Keratinocyte (primary cell): ENCODE measurements around the gene KLHL33. TPM values are rescaled to one million over a fixed set of nuclear protein-coding genes. Genes with fewer than 3 reads are reported as not detected.

Experiments used
- DNase-seq: peaks from one replicate; pipeline ENCODE4 v3.0.0-alpha.2; 2011; ENCODE audit warnings: low read depth, missing footprints, low spot score
- FAIRE-seq: peaks from 2 replicates; lab custom pipeline; 2011; peaks lifted over from hg19 to GRCh38; lab: Jason Lieb, UNC
- H2AFZ ChIP-seq: 2 replicates; pipeline ENCODE4 v1.6.0; 2012; ENCODE audit warnings: low read length, control low read depth, inconsistent platforms; ENCODE audit not compliant: control insufficient read depth
- H3K27ac ChIP-seq: 2 replicates; pipeline ENCODE4 v1.5.1; 2011; ENCODE audit warnings: low read length; ENCODE audit not compliant: control insufficient read depth, insufficient read depth
- H3K27me3 ChIP-seq: 3 replicates; pipeline ENCODE4 v1.6.0; 2011; ENCODE audit warnings: low read length; ENCODE audit not compliant: control insufficient read depth, insufficient read depth; ENCODE audit errors: extremely low read depth
- H3K36me3 ChIP-seq, 2 experiments: 2 replicates in 1 of 2; 3 replicates in 1 of 2; pipeline ENCODE4 v1.5.1; 2011; ENCODE audit warnings: low read length in 2 of 2, mild to moderate bottlenecking in 1 of 2; ENCODE audit not compliant: control insufficient read depth in 2 of 2, insufficient read depth in 2 of 2; ENCODE audit errors: extremely low read depth in 1 of 2
- H3K4me1 ChIP-seq: 3 replicates; pipeline ENCODE4 v1.5.1; 2011; ENCODE audit warnings: low read length; ENCODE audit not compliant: control insufficient read depth, insufficient read depth; ENCODE audit errors: extremely low read depth
- H3K4me2 ChIP-seq: 3 replicates; pipeline ENCODE4 v1.6.0; 2011; ENCODE audit warnings: low read depth, low read length; ENCODE audit not compliant: control insufficient read depth, insufficient read depth; ENCODE audit errors: extremely low read depth
- H3K4me3 ChIP-seq, 3 experiments: fragments of 200-600 bp in 1 of 3; sonication (generic) in 1 of 3; 2 replicates in 2 of 3; 3 replicates in 1 of 3; pipeline ENCODE4 v1.5.1; 2011 to 2016; ENCODE audit warnings: low read length in 3 of 3, mild to moderate bottlenecking in 3 of 3, control low read depth in 2 of 3, inconsistent platforms in 1 of 3, low read depth in 1 of 3, mixed read lengths in 1 of 3, mixed run types in 1 of 3, moderate library complexity in 1 of 3; ENCODE audit not compliant: control insufficient read depth in 2 of 3, insufficient read depth in 2 of 3; ENCODE audit errors: extremely low read depth in 1 of 3
- H3K79me2 ChIP-seq: 2 replicates; pipeline ENCODE4 v1.6.0; 2012; ENCODE audit warnings: low read length; ENCODE audit not compliant: control insufficient read depth, insufficient read depth
- H3K9ac ChIP-seq: 3 replicates; pipeline ENCODE4 v1.6.0; 2011; ENCODE audit warnings: low read length; ENCODE audit not compliant: control insufficient read depth, insufficient read depth; ENCODE audit errors: extremely low read depth
- H3K9me1 ChIP-seq: 3 replicates; pipeline ENCODE4 v1.6.0; 2011; ENCODE audit warnings: low read length; ENCODE audit not compliant: control insufficient read depth, insufficient read depth; ENCODE audit errors: extremely low read depth
- H3K9me3 ChIP-seq: 2 replicates; pipeline ENCODE4 v1.5.1; 2012; ENCODE audit warnings: low read depth, low read length; ENCODE audit not compliant: control insufficient read depth
- H4K20me1 ChIP-seq: 3 replicates; pipeline ENCODE4 v1.6.0; 2011; ENCODE audit warnings: low read length; ENCODE audit not compliant: control insufficient read depth, insufficient read depth; ENCODE audit errors: extremely low read depth
- CTCF ChIP-seq, 3 experiments: IDR thresholded peaks in 1 of 3; conservative IDR thresholded peaks in 1 of 3; optimal IDR thresholded peaks in 1 of 3; 2 replicates in 2 of 3; 3 replicates in 1 of 3; pipeline versions ENCODE3 to v1.5.1; 2011; ENCODE audit warnings: low read length in 3 of 3, mild to moderate bottlenecking in 3 of 3, moderate library complexity in 2 of 3, control low read depth in 1 of 3, inconsistent platforms in 1 of 3; ENCODE audit not compliant: insufficient read depth in 2 of 3; ENCODE audit errors: extremely low read depth in 1 of 3
- EZH2 ChIP-seq: IDR thresholded peaks from one replicate; pipeline ENCODE4 v1.6.1; 2012; ENCODE audit warnings: inconsistent platforms, mild to moderate bottlenecking, low read length, moderate library complexity
- dilution Hi-C: fragments of 300-500 bp; cut with MboI; formaldehyde crosslinking; loops from one replicate; pipeline ENCODE4 v1.7.0; 2020; ENCODE audit warnings: low sequenced_read_pairs; ENCODE audit not compliant: extremely low pct_ligation_motif_present
- polyA plus RNA-seq, 5 experiments: library from polyadenylated mRNA; depleted of rRNA in 3 of 5; stranded (reverse) in 3 of 5; stranded (forward) in 1 of 5; unstranded in 1 of 5; fragments of >200 nt; gene quantifications; 1 replicate in 1 of 5; 2 replicates in 3 of 5; 3 replicates in 1 of 5; pipeline versions ENCODE4 v1.2.1 to v1.2.3, GENCODE V29; 2011 to 2012; ENCODE audit warnings: missing spikeins in 2 of 5, low read depth in 1 of 5, low replicate concordance in 1 of 5

The KLHL33 gene
- polyA plus RNA-seq, 1 donor (not counting 4 experiments of a cell fraction or from before 2014, with no cell fraction given), result not detected

DNA sequence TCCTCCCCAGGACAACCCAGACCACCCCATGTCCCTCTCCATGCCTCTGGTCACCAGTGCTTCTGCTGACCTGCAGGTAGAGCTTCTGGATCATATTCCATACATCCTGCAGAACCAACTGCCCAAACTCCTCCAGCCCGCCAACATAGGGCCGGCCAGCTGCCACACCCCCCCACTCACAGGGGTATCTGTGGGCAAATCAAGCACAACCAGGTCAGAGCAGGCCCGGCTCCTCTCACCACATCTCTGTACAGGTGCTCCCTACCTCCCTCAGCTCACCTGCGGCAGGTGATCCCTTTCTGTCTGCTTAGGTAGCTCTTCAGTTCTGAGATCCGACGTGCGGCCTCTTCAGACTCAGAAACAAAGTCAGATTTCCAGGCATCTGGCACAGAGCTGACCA is 51.6 kb downstream of the KLHL33 start:
- Histone ChIP-seq H3K4me3 (no peak overlapping the region), H3K9me1 (no peaks in the 10 kb centered on the region), H3K27ac (no peak overlapping the region), H3K4me2 (no peak overlapping the region), H3K9me3 (no peaks in the 10 kb centered on the region), H3K36me3 (peaks cover 37 to 67% of the 10 kb centered on the region in 2 experiments), H3K79me2 (no peaks in the 10 kb centered on the region), H2AFZ (no peak overlapping the region), H3K4me1 (no peaks in the 10 kb centered on the region), H4K20me1 (no peaks in the 10 kb centered on the region), H3K27me3 (no peaks in the 10 kb centered on the region), H3K9ac (no peak overlapping the region)
- no peak for TF ChIP-seq CTCF (optimal IDR thresholded peaks at IDR 0.05 in 1 of 3, IDR thresholded peaks at IDR 0.05 in 1 of 3, conservative IDR thresholded peaks at IDR 0.05 in 1 of 3; ENCODE audit: extremely low read depth in 1 of 3, insufficient read depth in 2 of 3, low read length in 3 of 3)
- TF ChIP-seq EZH2, result no peak
- FAIRE-seq (no peak), DNase-seq (no peak)
- dilution Hi-C loops, result no loop called here

- Histone ChIP-seq H3K9me3 (no peaks in the 10 kb centered on the region), H3K9ac (no peak overlapping the region), H3K4me2 (no peak overlapping the region), H3K27me3 (no peaks in the 10 kb centered on the region), H3K27ac (no peak overlapping the region), H3K9me1 (no peaks in the 10 kb centered on the region), H3K79me2 (no peaks in the 10 kb centered on the region), H2AFZ (no peak overlapping the region), H3K4me1 (no peaks in the 10 kb centered on the region), H3K4me3 (no peak overlapping the region), H3K36me3 (peaks cover 38 to 69% of the 10 kb centered on the region in 2 experiments), H4K20me1 (no peaks in the 10 kb centered on the region)
- TF ChIP-seq CTCF (optimal IDR thresholded peaks at IDR 0.05 in 1 of 3, IDR thresholded peaks at IDR 0.05 in 1 of 3, conservative IDR thresholded peaks at IDR 0.05 in 1 of 3; ENCODE audit: extremely low read depth in 1 of 3, insufficient read depth in 2 of 3, low read length in 3 of 3) (no peak), EZH2 (no peak)
- dilution Hi-C loops, result no loop called here
- FAIRE-seq, result no peak
- DNase-seq, result no peak
These were observed 52.3 kb downstream of the KLHL33 start for GRCh38 chr14:20383636-20384035.
